RWPE1 (cell line): ENCODE measurements around the gene NHS.

Experiments used
- CTCF ChIA-PET: fragments of 350-600 bp; sonication (Branson Sonifier 250); formaldehyde crosslinking; extraction: SDS; loops from one replicate; lab custom pipeline; 2021; lab: Yijun Ruan, JAX
- POLR2A ChIA-PET: fragments of 400-600 bp; formaldehyde crosslinking; extraction: SDS; loops from one replicate; lab custom pipeline; 2020; ENCODE audit warnings: antibody characterized with exemption; ENCODE audit not compliant: low non-redundant PET; lab: Yijun Ruan, JAX
- DNase-seq: peaks from one replicate; pipeline ENCODE4 v3.0.0; 2012; ENCODE audit warnings: low spot score
- H3K27ac ChIP-seq: fragments of 450-650 bp; 2 replicates; pipeline ENCODE4 v1.5.1; 2017
- CTCF ChIP-seq: fragments of 450-650 bp; conservative IDR thresholded peaks from 2 replicates; pipeline ENCODE4 v1.5.1; 2017; ENCODE audit warnings: low read depth, mild to moderate bottlenecking

Gene NHS

DNA sequence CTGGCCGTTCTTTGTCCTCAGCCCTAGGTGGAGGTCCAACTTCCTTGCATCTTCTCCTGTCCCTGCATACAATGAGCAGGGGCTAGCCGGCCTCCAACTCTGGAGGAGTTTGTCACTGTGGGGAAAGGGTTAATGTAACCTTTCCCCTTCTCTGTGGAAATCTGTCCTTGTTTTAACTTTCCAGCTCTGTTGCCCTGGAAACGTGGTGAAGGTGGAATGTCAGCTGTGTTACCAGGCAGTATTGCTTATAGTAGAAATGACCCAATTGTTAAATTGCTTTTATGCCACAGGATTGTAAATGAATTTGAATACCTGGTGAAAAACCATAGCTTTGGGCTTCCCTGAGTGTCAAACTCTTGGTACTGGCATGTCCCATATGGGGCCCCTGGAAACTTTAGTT, 230.7 kb downstream of the NHS start:
- no peak for TF ChIP-seq CTCF
- no peak overlapping the region for H3K27ac ChIP-seq
- ChIA-PET POLR2A (no interaction called here), CTCF (no interaction called here)
- no peak for DNase-seq

DNA sequence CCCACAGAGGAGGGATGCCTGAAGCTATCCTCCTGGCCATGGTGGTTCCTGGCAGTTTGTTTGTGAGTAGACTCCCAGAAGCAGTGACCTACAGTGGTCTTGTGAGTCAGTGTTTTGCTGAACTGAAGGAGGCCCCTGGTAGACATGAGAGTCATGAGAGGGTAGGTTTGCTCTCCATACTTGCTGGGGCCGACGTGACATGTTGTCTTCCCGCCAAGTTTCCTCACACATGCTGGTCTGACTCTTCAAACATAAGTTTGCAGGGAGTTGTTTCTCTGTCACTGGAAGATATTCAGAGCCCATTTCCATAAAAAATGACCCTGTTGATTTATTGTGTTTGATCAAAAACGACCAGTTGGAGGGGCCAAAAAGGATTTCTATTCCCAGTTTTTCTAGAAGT, 231.2 kb downstream of the NHS start:
- CTCF ChIA-PET: no interaction called here
- POLR2A ChIA-PET: no interaction called here
- no peak for TF ChIP-seq CTCF
- H3K27ac ChIP-seq: no peak overlapping the region
- no peak for DNase-seq

GRCh38 chrX:17608888-17609287, 233.9 kb downstream of the NHS start:
- no peak for TF ChIP-seq CTCF
- no peak overlapping the region for H3K27ac ChIP-seq
- ChIA-PET CTCF (no interaction called here), POLR2A (no interaction called here)
- no peak for DNase-seq

DNA sequence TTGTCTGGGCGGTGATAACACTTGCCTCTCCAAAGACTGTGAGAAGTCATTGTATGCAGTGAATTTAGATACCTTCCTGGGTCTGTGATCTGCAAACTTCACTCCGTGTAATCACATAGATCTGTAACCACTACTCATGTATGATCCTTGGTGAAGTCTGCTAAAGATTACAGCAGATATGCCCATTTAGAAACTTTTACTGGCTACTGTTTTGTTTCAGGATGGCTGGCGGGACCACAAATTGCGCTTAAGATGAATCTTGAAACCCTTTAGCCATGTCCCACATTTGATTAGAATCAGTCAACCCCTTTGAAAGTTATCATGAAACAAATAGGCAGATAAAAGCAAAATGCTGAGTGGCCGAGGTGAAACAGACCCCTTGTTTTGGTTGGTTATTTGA, 235.8 kb downstream of the NHS start:
- no peak overlapping the region for H3K27ac ChIP-seq
- ChIA-PET POLR2A (no interaction called here), CTCF (no interaction called here)
- DNase-seq: no peak
- TF ChIP-seq CTCF: no peak

DNA sequence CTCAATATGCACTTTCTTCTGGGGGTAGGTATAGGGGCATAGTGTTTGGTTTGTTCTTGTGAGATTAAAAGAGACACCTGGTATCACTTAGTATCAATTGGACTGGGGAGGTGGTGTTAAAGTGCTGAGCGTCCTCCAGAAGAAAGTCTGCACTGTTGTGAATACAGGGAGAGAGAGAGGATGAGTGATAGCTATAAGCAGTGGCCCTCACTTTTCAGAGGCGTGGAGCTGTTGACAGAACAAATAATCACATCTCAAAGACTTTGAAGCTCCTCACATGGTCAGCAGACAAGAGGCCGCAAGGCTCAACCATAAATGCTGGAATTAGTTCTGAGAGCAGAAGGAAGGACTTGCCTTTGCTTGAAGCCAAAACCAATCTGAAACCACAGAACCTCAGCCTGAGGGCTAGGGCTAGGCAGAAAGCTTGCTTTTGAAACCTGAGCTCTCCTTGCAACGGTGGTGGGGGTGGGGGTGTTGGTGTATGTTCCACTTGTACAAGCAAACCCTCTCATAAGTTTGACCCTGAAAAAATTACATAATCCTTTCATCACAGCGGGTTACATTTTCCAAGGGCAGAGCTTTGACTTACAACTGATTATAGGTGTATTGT, 239.1 kb downstream of the NHS start:
- DNase-seq: peak; percentile 8
- H3K27ac ChIP-seq: no peak overlapping the region
- no peak for TF ChIP-seq CTCF
- POLR2A ChIA-PET: no interaction called here
- CTCF ChIA-PET: no interaction called here

DNA sequence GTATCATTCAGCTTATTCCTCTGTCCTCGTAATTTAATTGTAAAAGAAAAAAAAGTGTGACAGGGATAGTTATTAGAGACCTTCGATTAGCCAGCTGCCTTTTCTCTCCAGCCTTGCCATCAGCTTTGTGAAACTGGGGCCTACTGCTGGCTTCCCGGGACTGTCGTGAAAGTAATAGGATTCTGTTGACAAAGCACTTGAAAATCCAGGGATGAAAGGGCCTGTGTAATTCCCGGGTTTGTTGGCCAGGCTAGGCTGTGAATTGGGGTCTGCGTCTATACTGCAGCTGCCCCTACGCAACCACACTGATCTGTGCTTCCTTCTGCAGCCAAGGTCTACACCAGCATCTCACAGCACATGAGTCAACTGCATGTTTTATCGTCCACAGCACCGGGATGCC, 241.9 kb downstream of the NHS start:
- CTCF ChIA-PET: interaction anchor here (0.8 kb wide), 1 partner anchor 231 kb away, joined by 4 read pairs; no protein-coding TSS in a partner anchor
- POLR2A ChIA-PET: no interaction called here
- TF ChIP-seq CTCF: no peak
- no peak for DNase-seq
- no peak overlapping the region for H3K27ac ChIP-seq
